Endothelial cell of umbilical vein (primary cell): Measurements from ENCODE around the gene DUSP19. TPM values are rescaled to one million over a fixed set of nuclear protein-coding genes. Genes with fewer than 3 reads are reported as not detected.

Experiments
- BruUV-seq: library from RNA; stranded (reverse); fragments of 400-500 nt; replicated peaks from 2 replicates; lab custom pipeline; 2021; lab: Mats Ljungman, UMichigan
- CTCF ChIA-PET: fragments of 300-600, 350-600 bp; sonication (Branson Sonifier 250); formaldehyde crosslinking; loops from one replicate; lab custom pipeline; 2021; ENCODE audit warnings: antibody characterized with exemption, inconsistent platforms; lab: Charles Lee
- POLR2A ChIA-PET: fragments of 300-600, 350-600 bp; sonication (Branson Sonifier 250); formaldehyde crosslinking; loops from one replicate; lab custom pipeline; 2021; ENCODE audit warnings: antibody characterized with exemption, inconsistent platforms; lab: Charles Lee
- DNase-seq: peaks from one replicate; pipeline ENCODE4 v3.0.0-alpha.2; 2011; ENCODE audit warnings: low read depth, low spot score
- FAIRE-seq: peaks from 2 replicates; lab custom pipeline; 2011; peaks lifted over from hg19 to GRCh38; lab: Jason Lieb, UNC
- H2AFZ ChIP-seq: 2 replicates; pipeline ENCODE4 v1.6.0; 2012; ENCODE audit warnings: low read depth, low read length, control low read depth, inconsistent platforms
- H3K27ac ChIP-seq: 2 replicates; pipeline ENCODE4 v1.5.1; 2011; ENCODE audit warnings: low read depth, mild to moderate bottlenecking, control low read depth, low read length, moderate library complexity; ENCODE audit not compliant: insufficient read depth
- H3K27me3 ChIP-seq, 2 experiments: 2 replicates each; pipeline versions ENCODE4 v1.6.0 to v1.6.1; 2011; ENCODE audit warnings: low read length in 2 of 2, mixed read lengths in 1 of 2; ENCODE audit not compliant: control insufficient read depth in 2 of 2, insufficient read depth in 2 of 2
- H3K36me3 ChIP-seq, 2 experiments: 2 replicates in 1 of 2; 3 replicates in 1 of 2; pipeline ENCODE4 v1.5.1; 2011; ENCODE audit warnings: low read length in 2 of 2, mild to moderate bottlenecking in 1 of 2, moderate library complexity in 1 of 2; ENCODE audit not compliant: control insufficient read depth in 2 of 2, insufficient read depth in 2 of 2; ENCODE audit errors: extremely low read depth in 1 of 2
- H3K4me1 ChIP-seq: 3 replicates; pipeline ENCODE4 v1.5.1; 2011; ENCODE audit warnings: mild to moderate bottlenecking, low read length; ENCODE audit not compliant: control insufficient read depth, insufficient read depth; ENCODE audit errors: extremely low read depth
- H3K4me2 ChIP-seq: 2 replicates; pipeline ENCODE4 v1.6.1; 2011; ENCODE audit warnings: low read length, control low read depth, mixed read lengths; ENCODE audit not compliant: insufficient read depth
- H3K4me3 ChIP-seq, 3 experiments: fragments of 200-600 bp in 1 of 3; sonication (generic), shearing (Covaris generic) in 1 of 3; replicated peaks in 1 of 3; 2 replicates each; pipeline ENCODE4 v1.5.1; 2011 to 2016; ENCODE audit warnings: control low read depth in 3 of 3, low read length in 3 of 3, mild to moderate bottlenecking in 2 of 3, inconsistent platforms in 1 of 3, low read depth in 1 of 3, moderate library complexity in 1 of 3; ENCODE audit not compliant: insufficient read depth in 1 of 3
- H3K79me2 ChIP-seq: 2 replicates; pipeline ENCODE4 v1.6.0; 2012; ENCODE audit warnings: low read length, inconsistent platforms; ENCODE audit not compliant: control insufficient read depth, insufficient read depth
- H3K9ac ChIP-seq: replicated peaks from 2 replicates; pipeline ENCODE3; 2011; ENCODE audit warnings: low read length, control low read depth; ENCODE audit not compliant: insufficient read depth; ENCODE audit errors: extremely low read depth
- H3K9me1 ChIP-seq: replicated peaks from 3 replicates; pipeline ENCODE4 v1.6.0; 2011; ENCODE audit warnings: mild to moderate bottlenecking, low read length; ENCODE audit not compliant: control insufficient read depth, insufficient read depth; ENCODE audit errors: extremely low read depth
- H3K9me3 ChIP-seq: replicated peaks from 2 replicates; pipeline ENCODE4 v1.5.1; 2012; ENCODE audit warnings: low read length, inconsistent platforms; ENCODE audit not compliant: control insufficient read depth, insufficient read depth
- H4K20me1 ChIP-seq: replicated peaks from 2 replicates; pipeline ENCODE3; 2011; ENCODE audit warnings: mild to moderate bottlenecking, low read length; ENCODE audit not compliant: control insufficient read depth, insufficient read depth; ENCODE audit errors: extremely low read depth
- CTCF ChIP-seq, 2 donors: IDR thresholded peaks; 1 replicate in 1 of 2; 2 replicates in 1 of 2; pipeline ENCODE4 v1.5.1; 2011; ENCODE audit warnings: low read length in 2 of 2, mild to moderate bottlenecking in 2 of 2, moderate library complexity in 2 of 2, control low read depth in 1 of 2, inconsistent platforms in 1 of 2, low read depth in 1 of 2; ENCODE audit not compliant: insufficient read depth in 1 of 2; ENCODE audit errors: extremely low read depth in 1 of 2
- EZH2 ChIP-seq: IDR thresholded peaks from 2 replicates; pipeline ENCODE4 v1.6.1; 2012; ENCODE audit warnings: borderline replicate concordance, low read depth, mild to moderate bottlenecking, moderate library complexity, low read length, inconsistent platforms; ENCODE audit not compliant: severe bottlenecking
- FOS ChIP-seq: IDR thresholded peaks from 2 replicates; pipeline ENCODE4 v1.6.1; 2011; ENCODE audit warnings: mild to moderate bottlenecking, low read length, moderate library complexity, borderline replicate concordance; ENCODE audit not compliant: insufficient read depth
- GATA2 ChIP-seq: IDR thresholded peaks from 2 replicates; pipeline ENCODE4 v1.7.0; 2011; ENCODE audit warnings: low read depth, mild to moderate bottlenecking, moderate library complexity, mixed read lengths, low read length; ENCODE audit not compliant: insufficient read length, insufficient read depth
- JUN ChIP-seq: IDR thresholded peaks from 2 replicates; pipeline ENCODE4 v1.6.1; 2011; ENCODE audit warnings: borderline replicate concordance, low read depth; ENCODE audit not compliant: insufficient read length, insufficient read depth
- MAX ChIP-seq: IDR thresholded peaks from 2 replicates; pipeline ENCODE4 v1.6.1; 2011; ENCODE audit not compliant: insufficient read depth, insufficient read length
- MYC ChIP-seq: IDR thresholded peaks from one replicate; pipeline ENCODE4 v1.6.1; 2011; ENCODE audit warnings: mild to moderate bottlenecking, low read depth, low read length
- POLR2A ChIP-seq: IDR thresholded peaks from 2 replicates; pipeline ENCODE4 v1.6.1; 2012; ENCODE audit warnings: low read depth, mild to moderate bottlenecking, control low read depth, low read length
- POLR2AphosphoS5 ChIP-seq: IDR thresholded peaks from 2 replicates; pipeline ENCODE4 v1.6.1; 2012; ENCODE audit warnings: low read depth, mild to moderate bottlenecking, control low read depth, low read length, moderate library complexity; ENCODE audit not compliant: insufficient read depth
- dilution Hi-C: fragments of 300-500 bp; cut with MboI; formaldehyde crosslinking; loops from one replicate; pipeline ENCODE4 v1.15.0; 2019; ENCODE audit warnings: low sequenced_read_pairs; ENCODE audit not compliant: extremely low pct_ligation_motif_present
- intact Hi-C: fragments of 100-400 bp; cut with micrococcal nuclease; formaldehyde crosslinking; loops from one replicate; pipeline ENCODE4 v1.10.0; 2022
- polyA plus RNA-seq, 4 experiments: library from polyadenylated mRNA; depleted of rRNA in 3 of 4; stranded (reverse) in 3 of 4; unstranded in 1 of 4; fragments of >200 nt; gene quantifications; 2 replicates each; pipeline versions ENCODE4 v1.2.1 to v1.2.3, GENCODE V29; 2011 to 2012; ENCODE audit warnings: missing spikeins in 1 of 4
- total RNA-seq: library from RNA; stranded (reverse); gene quantifications from 2 replicates; pipeline ENCODE4 v1.2.3, GENCODE V29; 2021

Gene DUSP19
- total and polyA plus RNA-seq, 2 donors (not counting 3 experiments of a cell fraction or from before 2014, with no cell fraction given): 0.69 to 1.9 TPM

GRCh38 chr2:183124222-183124956, 45.8 kb downstream of the DUSP19 start, which contains the start of gene NUP35:
TSS of gene NUP35 (plus strand) at chr2:183124443. CDS start at chr2:183124458, 15 bp downstream.
- intact Hi-C loops: loop anchor here (1.0 to 2.0 kb wide), 3 partner anchors 46 to 86 kb away; partner anchors contain the start of genes DUSP19 and NCKAP1
- BruUV-seq: TSS peak; percentile 83
- H3K79me2 ChIP-seq: peaks cover 46% of the 10 kb centered on the region

More at GRCh38 chr2:183124222-183124956, 45.8 kb downstream of the DUSP19 start, which contains the start of gene NUP35:
- peak within 1 kb of the TSS; percentile 61 to 81 (median 72) for H3K4me3 ChIP-seq
- DNase-seq (peak; percentile 98), FAIRE-seq (peak; percentile 86)
- POLR2A ChIA-PET: interaction anchor here (0.6 kb wide), 1 partner anchor 1739 kb away, joined by 3 read pairs; no protein-coding TSS in a partner anchor
- peaks cover 12% of the 10 kb centered on the region for H3K4me1 ChIP-seq
- dilution Hi-C loops: no loop called here
- no peaks in the 10 kb centered on the region for H3K9me3 ChIP-seq
- H4K20me1 ChIP-seq: no peaks in the 10 kb centered on the region
- H3K9ac ChIP-seq: peak within 1 kb of the TSS; percentile 84
- peak within 1 kb of the TSS; percentile 90 for H2AFZ ChIP-seq
- H3K4me2 ChIP-seq: peak within 1 kb of the TSS; percentile 86
- TF ChIP-seq FOS: no peak
- TF ChIP-seq CTCF (IDR thresholded peaks at IDR 0.05; ENCODE audit: extremely low read depth in 1 of 2, insufficient read depth in 1 of 2, low read depth in 1 of 2, low read length in 2 of 2): no peak
- peak; percentile 72 for TF ChIP-seq MYC
- no peak for TF ChIP-seq GATA2
- no peak for TF ChIP-seq EZH2
- TF ChIP-seq MAX: peak; percentile 84
- TF ChIP-seq POLR2A: peak; percentile 42
- TF ChIP-seq JUN: no peak
- no peak for TF ChIP-seq POLR2AphosphoS5
- no peaks in the 10 kb centered on the region for H3K9me1 ChIP-seq
- H3K27me3 ChIP-seq: no peaks in the 10 kb centered on the region
- peaks cover 0 to 4% of the 10 kb centered on the region in 2 experiments for H3K36me3 ChIP-seq
- peak within 1 kb of the TSS; percentile 71 for H3K27ac ChIP-seq
- CTCF ChIA-PET: interaction anchor here (0.6 to 1.2 kb wide), 2 partner anchors 8 to 46 kb away, joined by 3 to 4 read pairs; partner anchors contain the start of gene DUSP19
